T-helper 1 cell (primary cell): Measurements from ENCODE around the gene PPP3R1.

ENCODE experiments used
- DNase-seq, 5 donors: peaks; one replicate each; pipeline ENCODE4 v3.0.0-alpha.2; 2012 to 2020

Gene PPP3R1

DNA sequence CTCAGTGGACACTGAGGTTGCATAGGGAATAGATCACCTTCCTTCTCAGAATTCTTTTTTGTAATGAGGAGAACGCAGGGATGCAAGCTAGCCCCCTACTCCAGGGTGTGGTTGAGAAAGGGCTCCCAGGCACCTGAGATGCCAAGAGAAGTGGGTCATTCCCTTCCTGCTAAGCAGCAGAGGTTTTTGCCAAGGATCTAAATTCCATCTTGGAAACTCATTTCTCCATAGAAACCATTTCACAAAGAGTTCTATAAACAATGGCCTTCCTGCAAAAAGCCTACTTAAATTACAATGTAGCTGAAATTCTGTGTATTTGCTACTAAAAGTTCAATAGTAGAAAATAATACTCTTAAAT is 3.7 kb upstream of the PPP3R1 start:
- DNase-seq = no peak

DNA sequence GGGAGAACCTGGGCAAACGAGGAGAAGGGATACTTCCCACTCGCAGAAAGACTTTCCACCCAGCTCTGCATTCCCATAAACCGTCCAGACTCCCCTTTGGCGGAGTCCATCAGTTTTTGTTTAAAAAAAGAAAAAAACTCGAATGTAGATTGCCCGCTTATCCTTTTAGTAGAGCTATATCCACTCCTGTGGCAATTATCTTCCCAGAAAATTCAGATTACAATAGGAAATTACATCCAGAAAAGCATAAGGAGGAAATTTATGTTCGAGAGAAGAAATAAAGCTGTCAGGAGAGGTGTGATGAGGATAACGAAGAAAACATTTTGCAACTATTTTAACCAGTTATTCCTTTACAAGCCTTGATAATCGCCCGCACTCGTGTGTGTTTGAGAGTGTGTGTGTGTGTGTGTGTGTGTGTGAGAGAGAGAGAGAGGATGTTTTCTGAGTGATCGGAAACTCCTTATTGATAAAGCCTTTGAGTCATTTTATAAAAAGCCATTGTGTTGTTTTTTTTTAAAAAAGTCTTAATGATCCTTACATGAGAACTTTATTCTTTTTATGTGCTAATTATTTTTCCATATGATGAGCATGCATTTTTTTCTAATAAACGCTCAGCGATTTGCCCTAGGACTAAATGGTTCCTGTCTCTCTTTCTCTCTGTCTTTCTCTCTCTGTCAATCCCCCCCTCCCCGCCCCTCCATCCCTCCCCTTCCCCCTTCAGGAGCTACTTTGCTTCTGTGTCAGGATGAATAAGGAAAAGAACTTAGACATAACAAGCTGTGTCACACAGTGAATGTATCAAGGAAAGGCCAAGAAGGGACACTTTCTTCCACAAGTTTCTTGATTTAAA is 1.1 kb upstream of the PPP3R1 start:
- peak in 3 of 5 donors; percentile 7 to 58 (median 13) for DNase-seq

DNA sequence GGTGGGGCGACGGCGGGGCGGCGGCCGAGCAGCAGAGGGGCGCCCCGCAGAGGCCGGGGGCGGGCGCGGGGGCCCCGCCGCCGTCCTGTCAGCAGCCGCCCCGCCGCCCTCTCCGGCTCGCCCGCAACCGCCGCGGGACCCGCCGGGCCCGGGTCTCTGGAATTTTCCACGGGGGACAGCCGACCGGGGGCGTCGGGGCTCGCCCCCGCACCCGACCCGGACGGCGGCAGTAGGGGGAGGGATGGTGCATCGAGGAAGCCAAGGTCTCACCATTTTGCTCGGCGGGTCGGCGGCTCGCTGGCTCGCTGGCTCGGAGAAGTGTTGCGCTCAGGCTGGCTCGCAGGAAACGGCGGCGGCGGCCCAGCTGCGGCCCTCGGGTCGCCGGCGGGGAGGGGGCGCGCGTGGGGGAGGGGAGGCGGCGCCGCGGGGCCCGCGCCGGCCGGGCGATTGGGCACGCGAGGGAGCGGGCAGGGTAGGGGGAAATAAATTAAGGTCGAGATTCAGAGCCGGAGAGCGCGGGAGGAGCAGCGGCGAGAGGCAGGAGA is 405 bp downstream of the PPP3R1 start:
- DNase-seq = peak in 4 of 5 donors; percentile 17 to 48 (median 30)

DNA sequence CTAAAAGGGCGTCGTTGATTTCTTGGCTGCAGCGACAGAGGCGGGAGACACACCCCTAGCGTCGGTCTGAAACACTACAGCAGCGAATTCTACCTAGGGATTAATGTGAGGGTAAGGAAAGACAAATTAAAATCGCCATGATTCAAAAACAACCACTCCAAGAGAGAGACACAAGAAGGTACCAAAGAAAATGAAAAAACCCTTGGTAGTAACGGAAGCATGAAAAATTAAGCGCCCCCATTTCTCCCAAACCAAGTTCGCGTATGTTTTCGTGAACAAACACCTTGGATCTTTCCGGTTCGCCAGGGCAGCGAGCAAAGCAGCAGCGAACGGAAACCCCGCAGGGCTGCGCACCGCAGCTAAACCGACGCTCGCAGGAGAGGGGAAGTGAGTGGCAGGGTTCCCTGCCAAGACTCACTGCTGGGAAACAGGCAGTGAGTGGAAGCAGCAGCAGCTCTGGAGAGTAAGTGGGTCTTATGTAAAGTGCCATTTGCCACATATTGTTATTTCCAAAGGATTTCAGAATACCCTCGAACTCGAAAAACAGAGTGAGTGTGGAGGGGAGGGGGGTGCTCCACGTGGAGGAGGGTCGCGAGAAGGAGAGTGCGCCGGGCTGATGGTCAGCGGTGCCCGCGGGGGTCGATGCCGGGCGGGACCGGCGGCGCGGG is 1.0 kb downstream of the PPP3R1 start:
- DNase-seq = peak; percentile 54 to 89 (median 71)

DNA sequence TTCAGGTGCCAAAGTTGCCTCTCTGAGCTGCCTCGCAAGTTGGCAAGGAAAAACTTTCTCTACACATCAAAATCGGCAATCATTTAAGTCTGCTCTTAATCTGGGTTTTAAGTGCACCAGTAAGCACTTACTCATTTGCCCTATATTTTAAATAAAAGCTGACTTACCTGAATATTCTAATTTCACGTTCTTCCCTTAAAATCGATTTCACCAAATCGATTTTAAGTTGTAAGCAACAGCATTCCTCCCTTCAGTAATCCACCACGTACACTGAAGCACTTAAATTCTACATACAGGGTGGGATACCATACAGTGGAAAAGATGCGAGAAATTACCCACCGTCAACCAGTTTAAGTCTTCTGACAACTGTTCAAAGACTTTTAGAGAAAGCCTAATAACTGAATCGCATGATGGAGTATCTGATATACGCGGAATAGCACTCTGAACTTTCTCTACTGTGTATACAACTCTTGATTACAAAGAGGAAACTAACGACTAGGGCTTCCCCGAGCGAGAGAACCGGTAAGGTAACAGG is 1.6 kb downstream of the PPP3R1 start:
- no peak for DNase-seq

DNA sequence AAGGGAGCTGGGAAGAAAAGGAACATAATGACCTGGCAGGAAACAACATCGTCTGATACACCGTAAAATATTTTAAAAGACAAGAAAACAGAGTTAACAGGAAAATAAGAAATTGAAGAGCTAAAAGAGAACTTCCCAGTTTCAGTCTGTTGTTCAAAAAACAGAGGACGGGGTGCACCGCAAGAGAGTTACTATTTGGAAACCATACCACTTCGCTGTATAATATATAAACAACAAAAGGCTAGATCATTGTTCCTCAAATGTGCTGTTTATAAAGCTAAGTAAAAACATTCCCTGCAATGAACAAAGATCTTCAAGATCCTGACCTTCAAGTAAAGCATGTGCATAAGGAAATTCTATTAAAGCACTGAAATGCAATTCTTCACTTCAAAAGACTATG is 2.1 kb downstream of the PPP3R1 start:
- DNase-seq = no peak

DNA sequence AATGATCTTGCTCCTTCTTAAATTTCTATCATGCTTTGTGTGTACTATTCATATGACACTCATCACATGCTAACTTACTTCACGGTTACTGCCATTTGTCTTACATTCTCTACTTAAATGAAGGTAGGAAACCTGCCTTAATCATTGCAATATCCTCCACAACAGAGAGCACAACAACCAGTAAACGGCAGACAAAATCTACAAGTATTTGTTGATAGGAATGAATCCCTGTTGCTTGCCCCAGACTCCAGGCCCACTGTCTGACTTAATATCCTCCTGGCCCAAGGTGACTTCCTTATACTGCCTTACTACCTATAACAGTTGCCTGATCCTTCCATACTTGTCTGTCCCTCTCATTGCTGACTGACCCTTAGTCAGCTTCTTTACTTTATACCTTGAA is 3.5 kb downstream of the PPP3R1 start:
- no peak for DNase-seq

DNA sequence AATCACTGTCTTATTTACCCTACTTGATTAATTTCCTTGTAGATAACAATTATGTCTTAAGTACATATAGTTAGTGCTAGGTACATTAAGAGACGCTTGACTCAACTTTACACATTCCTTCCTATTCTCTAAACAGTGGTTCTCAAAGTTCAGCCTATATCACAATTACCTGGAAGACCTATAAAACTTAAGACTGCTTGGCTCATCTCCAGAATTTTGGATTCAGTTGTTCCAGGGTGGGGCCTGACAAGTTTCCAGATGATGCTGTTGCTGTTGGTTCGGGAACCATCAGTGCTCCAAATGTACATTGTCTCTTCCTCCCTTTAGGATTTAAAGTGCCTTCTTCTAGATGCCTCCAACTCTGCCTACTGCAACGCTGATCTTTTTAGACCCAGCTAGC is 4.0 kb downstream of the PPP3R1 start:
- DNase-seq = no peak

DNA sequence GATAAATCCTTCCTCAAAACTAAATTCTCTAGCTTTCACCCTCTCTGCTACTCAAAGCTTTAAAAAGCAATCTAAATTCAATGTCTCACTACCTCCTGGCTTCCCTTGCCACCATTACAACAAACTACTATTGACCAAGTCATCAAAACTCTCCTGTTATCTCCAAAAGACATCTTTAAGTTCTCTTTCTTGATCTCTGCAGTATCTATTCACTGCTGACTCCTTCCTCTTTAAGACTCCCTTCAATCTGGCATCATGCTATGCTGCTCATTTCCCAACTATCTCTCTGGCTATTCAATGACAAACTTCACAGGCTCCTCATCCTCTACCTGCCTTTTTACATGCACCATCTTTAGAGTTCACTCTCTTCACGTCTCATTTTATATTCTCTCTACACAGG is 5.9 kb downstream of the PPP3R1 start:
- DNase-seq = no peak

DNA sequence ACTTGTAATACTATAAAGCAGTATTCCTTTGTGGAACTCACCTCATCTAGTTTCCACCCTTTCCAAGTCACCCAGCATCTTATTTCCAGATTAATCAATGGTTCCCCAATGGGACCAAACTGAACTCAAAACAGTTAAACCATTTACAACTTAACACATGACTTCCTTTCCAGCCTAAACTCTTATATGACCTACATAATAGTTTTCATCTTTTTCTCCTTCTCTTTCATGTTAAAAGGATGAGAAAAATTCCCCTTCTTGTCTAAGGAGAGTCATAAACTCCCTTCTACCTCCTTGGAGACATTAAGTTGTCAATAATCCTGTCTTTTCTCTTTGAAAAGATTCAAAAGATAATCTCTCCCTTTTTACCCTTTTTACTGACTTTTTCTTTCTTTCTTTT is 6.7 kb downstream of the PPP3R1 start:
- no peak for DNase-seq

DNA sequence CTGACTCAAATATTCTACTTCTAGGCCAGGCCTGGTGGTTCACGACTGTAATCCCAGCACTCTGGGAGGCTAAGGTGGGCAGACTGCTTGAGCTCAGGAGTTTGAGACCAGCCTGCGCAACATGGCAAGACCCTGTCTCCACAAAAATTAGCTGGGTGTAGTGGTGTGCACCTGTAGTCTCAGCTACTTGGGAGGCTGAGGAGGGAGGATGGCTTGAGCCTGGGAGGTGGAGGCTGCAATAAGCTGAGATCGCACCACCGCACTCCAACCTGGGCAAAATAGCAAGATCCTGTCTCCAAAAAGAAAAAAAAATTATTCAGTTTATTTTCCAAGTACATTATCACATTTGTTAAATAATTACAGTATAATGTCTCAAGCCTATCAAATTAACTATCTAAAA is 7.3 kb downstream of the PPP3R1 start:
- no peak for DNase-seq

DNA sequence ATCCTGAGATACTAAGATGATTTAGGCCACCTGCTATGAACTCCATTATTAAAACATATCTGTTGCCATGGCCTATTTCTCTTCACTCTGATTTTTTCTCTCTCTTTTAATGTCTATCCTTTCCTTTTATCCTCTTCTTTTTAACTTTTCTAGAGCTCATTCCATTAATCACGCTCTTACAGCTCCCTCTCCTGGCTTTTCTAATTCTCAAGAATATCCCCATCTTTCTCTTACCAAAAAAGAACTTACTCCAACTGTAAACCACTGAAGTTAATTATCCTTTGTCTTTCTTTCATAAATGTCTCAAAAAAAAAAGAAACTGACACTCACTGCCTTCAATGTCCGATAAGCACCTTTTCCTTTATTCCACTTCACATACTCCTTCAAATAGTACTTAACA is 7.9 kb downstream of the PPP3R1 start:
- DNase-seq = no peak

DNA sequence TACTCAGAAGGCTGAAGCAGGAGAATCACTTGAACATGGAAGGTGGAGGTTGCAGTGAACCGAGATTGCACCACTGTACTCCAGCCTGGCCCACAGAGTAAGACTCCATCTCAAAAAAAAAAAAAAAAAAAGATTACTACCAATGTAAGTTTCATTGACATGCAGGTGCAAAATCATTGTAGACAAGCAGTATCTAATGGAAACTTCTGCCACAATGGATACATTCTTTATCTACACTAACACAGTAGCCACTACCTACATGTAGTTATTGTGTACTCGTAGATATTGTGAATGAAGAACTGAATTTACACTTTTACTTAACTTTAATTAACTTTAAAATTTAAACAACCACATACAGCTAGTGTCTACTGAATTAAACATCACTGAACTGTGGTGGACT is 10.6 kb downstream of the PPP3R1 start:
- DNase-seq = no peak

DNA sequence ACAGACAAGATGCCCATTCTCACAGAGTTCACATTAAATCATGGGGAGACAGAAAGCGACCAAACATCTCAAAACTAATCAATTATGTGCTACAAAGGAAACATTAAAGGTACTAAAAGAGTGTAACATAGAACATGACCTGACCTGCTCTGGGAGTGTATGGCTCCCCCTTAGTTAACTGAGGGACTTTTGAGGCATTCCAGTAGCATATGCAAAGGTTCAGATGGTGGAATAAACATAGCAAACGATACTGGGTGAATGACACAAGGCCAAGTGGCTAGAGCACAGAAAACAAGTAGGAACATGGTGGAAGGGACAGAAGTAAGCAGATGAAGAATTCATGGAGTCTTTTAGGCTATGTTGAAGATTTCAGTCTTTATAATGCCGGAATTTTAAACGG is 11.9 kb downstream of the PPP3R1 start:
- no peak for DNase-seq

DNA sequence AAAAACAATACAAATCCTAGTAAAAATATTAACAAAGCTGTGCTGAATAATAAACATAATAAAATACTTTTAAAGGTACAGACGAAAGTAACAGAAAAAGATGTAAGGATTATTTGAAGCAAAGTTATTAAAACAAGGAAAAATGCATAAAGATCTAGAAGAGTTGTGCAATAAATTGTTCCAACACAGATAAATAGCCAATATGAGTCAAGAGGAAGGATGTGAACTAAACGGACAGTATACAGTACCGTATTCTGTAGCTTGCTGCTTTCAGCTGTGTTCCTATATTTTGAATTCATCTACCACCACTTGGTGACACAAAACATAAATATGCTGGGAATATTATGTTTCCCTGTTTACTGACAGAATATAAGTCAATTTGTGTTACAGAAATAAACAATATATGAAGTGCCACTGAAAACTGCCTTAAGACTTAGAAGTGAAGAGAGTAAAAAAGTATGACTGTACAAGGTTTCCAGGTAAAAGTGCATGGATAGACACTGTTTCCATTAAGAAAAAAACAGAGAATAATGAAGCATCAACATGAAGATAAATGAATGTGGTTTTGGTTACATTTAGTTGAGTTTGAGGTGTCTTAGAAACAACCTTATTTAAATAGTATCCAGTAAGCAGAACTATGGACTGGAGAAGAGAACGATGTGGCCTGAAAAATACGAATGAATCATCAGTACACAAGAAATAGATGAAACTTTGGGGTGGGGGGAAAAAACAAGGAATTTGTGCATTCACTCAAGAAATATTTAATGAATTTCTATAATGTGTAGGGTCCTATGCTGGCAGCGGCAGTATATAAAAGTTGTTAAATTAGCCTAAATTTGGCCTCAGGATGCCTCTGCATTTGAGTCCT is 13.1 kb downstream of the PPP3R1 start:
- no peak for DNase-seq

DNA sequence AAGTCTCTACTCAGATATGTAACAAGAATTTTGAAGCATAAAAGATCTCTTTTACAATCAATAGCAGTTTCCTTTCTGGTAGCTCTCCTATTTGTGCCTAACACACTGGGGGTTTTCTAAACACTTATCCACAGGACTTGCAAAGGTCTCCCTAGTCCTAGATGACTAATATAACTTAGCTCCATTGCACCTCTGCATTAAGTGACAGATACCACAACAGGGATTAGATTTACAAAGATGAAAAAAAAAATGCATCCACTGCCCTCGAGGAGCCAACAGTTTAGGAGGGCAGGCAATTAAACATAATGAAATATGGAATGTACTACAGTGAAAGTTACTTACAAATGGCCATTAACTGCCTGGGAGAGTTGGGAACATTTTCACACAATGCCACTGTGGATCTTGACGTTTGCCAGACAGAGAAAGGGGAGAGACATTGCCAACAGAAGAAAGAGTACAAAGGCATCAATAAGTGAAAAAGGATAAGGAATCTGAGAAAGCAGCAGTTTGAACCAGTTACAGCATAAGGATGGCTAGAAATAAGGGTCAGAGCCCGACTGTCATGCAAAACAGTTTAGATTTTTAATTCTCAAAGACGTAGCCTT is 14.3 kb downstream of the PPP3R1 start:
- no peak for DNase-seq

DNA sequence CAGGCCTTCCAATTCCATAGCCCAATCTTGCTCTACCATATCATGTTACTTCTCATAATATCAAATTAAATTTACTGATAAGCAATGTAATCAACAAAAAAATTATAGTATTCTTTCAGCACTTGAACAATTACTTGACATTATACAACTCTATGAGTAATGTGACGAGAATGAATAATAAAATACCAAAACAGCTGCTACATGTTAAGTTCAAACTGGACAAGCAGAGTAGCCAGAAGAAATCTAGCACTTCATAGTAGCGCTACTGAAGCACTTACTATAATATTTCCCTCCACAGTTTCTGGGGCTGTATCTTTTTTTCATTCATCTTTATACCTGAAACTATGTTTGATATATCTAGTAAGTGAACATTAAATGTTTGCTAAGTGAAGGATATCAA is 14.9 kb downstream of the PPP3R1 start:
- DNase-seq = no peak

DNA sequence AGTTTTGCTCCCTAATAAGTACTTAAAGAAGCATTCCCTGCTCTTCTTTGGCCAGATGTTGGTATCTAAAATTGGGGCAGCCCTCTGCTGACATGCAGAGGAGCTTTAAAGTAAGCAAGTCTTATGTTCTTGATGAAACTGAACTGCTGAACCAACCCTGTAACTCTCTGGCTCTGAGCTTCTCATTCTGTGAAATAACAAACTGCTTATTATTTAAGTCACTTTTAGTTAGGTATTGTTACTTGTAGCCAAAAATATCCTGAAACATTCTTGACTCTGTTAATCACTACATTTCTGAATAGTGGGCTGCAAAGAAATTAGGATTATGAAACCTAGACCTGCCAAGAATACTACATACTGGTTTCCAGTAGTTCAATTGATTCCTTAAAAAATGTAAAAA is 15.5 kb downstream of the PPP3R1 start:
- DNase-seq = no peak

DNA sequence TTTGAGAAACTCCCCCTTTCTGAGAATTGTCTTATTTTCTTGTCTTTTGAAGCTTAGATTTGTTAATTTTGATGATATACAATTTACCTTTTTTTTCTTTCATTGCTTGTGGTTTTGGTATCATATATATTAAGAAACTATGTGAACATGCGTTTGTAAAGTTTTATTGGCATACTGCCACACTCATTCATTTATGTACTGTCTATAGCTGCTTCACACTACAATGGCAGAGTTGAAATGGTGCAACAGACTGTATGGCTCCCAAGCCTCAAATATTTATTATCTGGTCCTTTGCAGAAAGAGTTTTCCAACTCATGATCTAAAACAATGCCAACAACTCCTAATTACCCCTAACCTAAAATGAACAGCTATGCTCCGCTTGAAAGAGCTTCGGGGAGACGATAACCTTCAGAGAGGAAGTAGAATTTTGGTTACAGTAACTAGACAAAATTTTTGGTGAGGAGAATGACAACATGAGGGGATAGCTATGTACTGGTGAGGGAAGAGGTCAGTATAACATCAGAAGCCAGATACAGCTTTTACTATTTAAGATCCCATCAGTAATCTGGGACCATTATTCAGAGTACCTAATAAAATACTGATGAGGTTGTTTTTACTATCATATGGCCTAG is 16.1 kb downstream of the PPP3R1 start:
- DNase-seq = no peak

DNA sequence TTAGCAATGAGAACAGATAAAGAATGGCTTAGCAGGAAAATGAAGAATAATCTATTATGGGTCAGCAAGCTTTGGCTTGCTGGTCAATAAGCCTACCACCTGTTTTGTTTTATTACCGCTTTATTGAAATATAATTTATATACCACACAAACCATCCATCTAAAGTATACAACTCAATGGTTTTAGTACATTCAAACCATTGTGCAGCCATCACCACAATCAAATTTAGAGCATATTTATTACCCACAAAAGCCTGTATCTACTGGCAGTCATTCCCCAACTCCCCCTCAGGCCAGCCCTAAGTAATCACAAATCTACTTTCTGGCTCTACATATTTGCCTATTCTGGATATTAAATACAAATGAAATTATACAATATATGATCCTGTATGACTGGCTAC is 17.2 kb downstream of the PPP3R1 start:
- DNase-seq = no peak

DNA sequence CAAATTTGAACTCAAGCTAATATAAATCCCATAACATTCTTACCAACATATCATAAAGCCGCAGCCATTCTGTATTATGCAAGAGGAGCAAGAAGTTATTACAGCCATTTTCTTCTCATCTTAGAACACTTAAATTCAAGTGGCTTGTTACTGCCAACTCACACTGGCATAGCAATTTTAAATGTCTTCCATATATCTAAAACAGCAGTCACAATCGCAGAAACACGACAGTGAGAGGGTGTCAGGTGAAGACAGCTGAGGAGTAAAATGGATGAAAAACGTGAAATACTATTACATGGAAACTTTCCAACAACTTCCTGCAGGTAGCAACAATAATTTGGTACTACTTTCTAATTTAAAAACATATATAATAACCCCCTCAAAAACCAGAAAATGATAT is 17.9 kb downstream of the PPP3R1 start:
- no peak for DNase-seq

DNA sequence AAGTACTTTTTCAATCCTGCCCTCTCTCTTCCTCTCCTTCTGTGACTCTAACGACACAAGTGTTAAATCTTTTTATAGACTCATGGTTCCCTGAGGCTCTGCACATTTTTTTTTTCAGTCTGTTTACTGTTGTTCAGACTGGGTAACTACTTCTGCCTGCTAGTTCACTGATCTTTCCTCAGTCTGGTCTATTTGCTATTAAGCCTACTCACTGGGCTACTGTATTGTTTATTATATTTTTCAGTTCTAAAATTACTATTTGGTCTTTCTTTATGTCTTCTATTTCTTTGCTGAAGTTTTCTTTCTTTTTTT is 21.3 kb downstream of the PPP3R1 start:
- DNase-seq = no peak
